Activated T-cell treated with anti-CD3 and anti-CD28 coated beads for 1 hour (primary cell): ENCODE measurements around the gene SELENOV.
A peak's percentile ranks its signal among the peaks of the same experiment; 100 is the strongest.

Source experiments
- DNase-seq: peaks from one replicate; pipeline ENCODE4 v3.0.0-alpha.2; 2020; ENCODE audit warnings: low read depth

The SELENOV gene

GRCh38 chr19:39494661-39495060 lies 20.3 kb upstream of the SELENOV start:
- DNase-seq, result no peak

GRCh38 chr19:39496063-39496462 lies 18.9 kb upstream of the SELENOV start:
- DNase-seq, result no peak

GRCh38 chr19:39497701-39497995 lies 17.3 kb upstream of the SELENOV start:
- DNase-seq, result no peak

DNA sequence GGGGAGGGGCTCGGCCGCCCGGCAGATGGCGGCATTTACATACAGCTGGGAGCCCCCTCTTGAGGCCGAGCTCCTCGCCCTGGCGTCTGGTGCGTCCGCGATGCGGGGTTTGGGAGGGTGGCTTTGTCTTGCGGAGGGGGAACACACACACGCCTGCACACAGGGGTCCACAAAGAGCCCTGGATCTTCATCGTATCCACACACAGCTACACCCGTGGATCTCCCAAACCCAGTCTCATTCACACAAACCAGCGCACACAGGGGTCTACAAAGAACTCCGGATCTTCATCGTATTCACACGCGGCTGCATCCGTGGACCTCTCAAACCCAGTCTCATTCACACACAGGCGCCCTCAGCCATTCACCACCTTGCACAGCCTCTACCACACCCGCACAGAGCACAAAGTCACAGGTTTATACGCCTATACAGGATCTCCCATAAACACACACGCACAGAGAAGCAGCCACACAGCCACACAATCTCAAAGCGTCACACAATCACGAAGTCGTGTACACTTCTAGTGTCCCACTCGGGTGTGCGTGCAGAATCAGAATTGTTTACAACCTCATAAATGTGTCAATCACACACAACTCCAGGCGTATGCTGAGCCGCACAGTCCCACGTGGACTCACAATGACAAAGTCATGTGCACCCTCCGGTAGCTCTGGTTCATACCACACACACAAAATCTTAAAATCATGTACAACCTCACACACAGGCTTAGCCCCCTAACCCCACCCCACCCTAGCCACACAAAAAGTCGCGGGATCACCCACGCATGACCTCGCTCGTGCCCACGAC lies 16.7 kb upstream of the SELENOV start:
- DNase-seq, result no peak

DNA sequence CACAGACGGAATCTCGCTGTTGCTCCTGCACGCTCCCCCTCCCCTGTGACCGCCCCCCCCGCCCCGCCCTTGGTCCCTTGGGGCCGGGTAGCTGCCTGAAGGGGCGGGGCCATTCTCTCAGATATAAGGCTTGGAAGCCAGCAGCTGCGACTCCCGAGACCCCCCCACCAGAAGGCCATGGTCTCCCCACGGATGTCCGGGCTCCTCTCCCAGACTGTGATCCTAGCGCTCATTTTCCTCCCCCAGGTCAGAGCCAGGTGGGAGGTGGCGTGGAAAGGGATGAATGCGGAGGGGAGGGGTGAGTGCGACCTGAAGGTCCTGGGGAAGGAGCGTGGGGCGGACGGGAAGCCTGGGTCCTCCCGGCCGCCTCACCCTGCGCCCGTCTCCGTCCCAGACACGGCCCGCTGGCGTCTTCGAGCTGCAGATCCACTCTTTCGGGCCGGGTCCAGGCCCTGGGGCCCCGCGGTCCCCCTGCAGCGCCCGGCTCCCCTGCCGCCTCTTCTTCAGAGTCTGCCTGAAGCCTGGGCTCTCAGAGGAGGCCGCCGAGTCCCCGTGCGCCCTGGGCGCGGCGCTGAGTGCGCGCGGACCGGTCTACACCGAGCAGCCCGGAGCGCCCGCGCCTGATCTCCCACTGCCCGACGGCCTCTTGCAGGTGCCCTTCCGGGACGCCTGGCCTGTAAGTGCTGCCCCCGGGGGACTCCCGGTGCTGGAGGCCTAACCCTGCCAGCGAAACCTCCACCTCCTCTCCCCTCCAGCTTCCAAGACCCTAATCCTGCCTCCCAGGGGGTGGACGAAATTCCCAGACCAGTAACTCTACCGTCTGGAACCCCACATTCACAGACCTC lies 15.9 kb upstream of the SELENOV start, which contains the start of gene DLL3:
DLL3 (plus strand) TSS at position 150 of the 845 bp plus-strand sequence; CDS start at position 178, 28 bp downstream.
- no peak for DNase-seq

GRCh38 chr19:39499932-39500331 lies 15.0 kb upstream of the SELENOV start:
- DNase-seq, result no peak

GRCh38 chr19:39500543-39500942 lies 14.4 kb upstream of the SELENOV start:
- no peak for DNase-seq

GRCh38 chr19:39501340-39501739 lies 13.6 kb upstream of the SELENOV start:
- DNase-seq, result no peak

GRCh38 chr19:39502640-39503417 lies 12.1 kb upstream of the SELENOV start:
- peak; percentile 64 for DNase-seq

- DNase-seq, result no peak
These were observed 8.4 kb upstream of the SELENOV start for GRCh38 chr19:39506598-39506943.

DNA sequence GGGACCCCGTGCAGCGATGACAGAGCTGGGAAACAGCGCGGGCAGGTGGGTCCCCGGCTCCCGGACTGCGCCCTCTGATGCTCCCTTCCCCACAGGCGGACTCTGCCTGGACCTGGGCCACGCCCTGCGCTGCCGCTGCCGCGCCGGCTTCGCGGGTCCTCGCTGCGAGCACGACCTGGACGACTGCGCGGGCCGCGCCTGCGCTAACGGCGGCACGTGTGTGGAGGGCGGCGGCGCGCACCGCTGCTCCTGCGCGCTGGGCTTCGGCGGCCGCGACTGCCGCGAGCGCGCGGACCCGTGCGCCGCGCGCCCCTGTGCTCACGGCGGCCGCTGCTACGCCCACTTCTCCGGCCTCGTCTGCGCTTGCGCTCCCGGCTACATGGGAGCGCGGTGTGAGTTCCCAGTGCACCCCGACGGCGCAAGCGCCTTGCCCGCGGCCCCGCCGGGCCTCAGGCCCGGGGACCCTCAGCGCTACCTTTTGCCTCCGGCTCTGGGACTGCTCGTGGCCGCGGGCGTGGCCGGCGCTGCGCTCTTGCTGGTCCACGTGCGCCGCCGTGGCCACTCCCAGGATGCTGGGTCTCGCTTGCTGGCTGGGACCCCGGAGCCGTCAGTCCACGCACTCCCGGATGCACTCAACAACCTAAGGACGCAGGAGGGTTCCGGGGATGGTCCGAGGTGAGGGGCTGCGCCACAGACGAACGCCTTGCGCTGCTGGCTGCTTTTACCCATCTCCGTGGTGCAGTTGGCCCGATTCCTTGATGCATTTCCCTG lies 7.8 kb upstream of the SELENOV start:
- DNase-seq, result peak; percentile 22

- no peak for DNase-seq
These were observed 7.1 kb upstream of the SELENOV start for GRCh38 chr19:39507715-39508364.

DNA sequence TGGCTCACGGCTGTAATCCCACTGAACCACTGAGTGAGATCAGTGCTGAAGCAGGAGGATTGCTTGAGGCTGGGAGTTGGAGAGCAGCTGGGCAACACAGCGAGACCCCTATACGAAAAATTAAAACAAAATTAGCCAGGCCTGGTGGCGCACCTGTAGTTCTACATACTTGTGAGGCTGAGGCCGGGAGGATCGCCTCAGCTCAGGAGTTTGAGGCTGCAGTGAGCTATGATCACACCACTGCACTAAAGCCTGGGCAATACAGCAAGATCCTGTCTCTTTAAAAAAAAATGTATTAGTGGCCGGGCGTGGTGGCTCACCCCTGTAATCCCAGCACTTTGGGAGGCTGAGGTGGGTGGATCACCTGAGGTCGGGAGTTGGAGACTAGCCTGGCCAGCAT lies 6.3 kb upstream of the SELENOV start:
- DNase-seq, result no peak

DNA sequence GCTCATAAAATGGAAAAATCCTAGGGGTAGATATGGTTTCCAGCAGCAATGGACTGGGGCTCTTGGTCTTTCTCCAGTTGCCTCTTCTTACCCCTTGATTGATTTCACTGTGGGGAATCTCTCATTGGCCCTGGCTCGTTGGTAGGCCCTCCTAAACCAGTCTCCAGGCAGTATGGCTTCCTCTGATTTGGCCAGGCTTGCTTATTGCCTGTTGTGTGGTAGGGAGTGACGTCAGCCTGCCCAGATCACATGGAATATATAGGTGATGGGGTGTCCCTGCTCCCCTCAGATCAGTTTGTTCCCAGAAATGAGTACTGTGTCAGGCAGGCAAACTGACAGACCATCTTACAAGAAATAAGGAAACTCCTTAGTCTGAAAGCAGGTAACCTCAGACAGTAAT lies 5.7 kb upstream of the SELENOV start:
- DNase-seq, result no peak

DNA sequence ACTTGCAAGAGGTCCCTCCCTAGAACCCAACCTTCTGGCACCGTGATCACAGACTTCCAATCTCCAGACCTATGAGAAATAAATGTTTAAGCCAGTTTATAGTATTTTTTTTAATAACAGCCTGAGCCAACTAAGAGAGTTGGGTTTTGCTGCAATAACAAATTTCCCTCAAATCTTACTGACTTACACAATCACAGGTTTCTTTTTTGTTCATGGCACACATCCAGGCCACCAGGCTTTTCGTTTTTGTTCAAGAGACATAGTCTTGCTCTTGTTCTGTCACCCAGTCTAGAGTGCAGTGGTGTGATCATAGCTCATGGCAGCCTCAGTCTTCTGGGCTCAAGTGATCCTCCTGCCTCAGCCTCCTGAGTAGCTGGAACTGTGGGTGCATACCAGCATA lies 2.0 kb upstream of the SELENOV start:
- no peak for DNase-seq

- DNase-seq, result no peak
These were observed 732 bp downstream of the SELENOV start for GRCh38 chr19:39515551-39516191.

- no peak for DNase-seq
These were observed 1.3 kb downstream of the SELENOV start for GRCh38 chr19:39516270-39516669.

DNA sequence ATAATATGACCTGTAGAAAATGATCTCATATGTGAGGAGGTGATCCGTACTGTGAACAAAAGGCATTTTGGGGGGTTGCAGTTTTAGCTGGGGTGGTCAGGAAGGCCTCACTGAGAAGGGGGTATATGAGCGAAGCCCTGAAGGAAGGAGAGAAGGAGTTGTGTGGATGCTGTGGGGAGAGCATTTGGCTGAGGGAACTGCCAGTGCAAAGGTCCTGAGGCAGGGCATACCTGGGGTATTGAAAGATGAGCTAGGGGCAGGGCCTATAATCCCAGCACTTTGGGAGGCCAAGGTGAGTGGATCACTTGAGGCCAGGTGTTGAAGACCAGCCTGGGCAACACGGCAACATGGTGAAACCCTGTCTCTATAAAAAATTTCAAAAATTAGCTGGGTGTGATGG lies 2.5 kb downstream of the SELENOV start:
- DNase-seq, result no peak

- no peak for DNase-seq
These were observed 3.5 kb downstream of the SELENOV start for GRCh38 chr19:39518458-39518857.

- DNase-seq, result no peak
These were observed 4.0 kb downstream of the SELENOV start for GRCh38 chr19:39518975-39519374.
